Right atrium auricular region (tissue), 2 donors: ENCODE measurements around the gene PHLDA2. TPM values are rescaled to one million over a fixed set of nuclear protein-coding genes. Genes with fewer than 3 reads are reported as not detected.

Experiments used
- DNase-seq: peaks from one replicate; pipeline ENCODE4 v3.0.0-alpha.2; 2019; ENCODE audit warnings: low spot score
- H3K27ac ChIP-seq, 2 donors: fragments of 200-600 bp; sonication (generic); 1 replicate in 1 of 2; 2 replicates in 1 of 2; pipeline ENCODE4 v1.5.1; 2016 to 2019
- H3K27me3 ChIP-seq, 2 donors: fragments of 200-600 bp; sonication (generic); one replicate each; pipeline versions ENCODE4 v1.5.1 to v1.6.0; 2017 to 2019
- H3K36me3 ChIP-seq: fragments of 200-600 bp; sonication (generic); one replicate; pipeline ENCODE4 v1.5.1; 2016
- H3K4me1 ChIP-seq, 2 donors: fragments of 200-600 bp; sonication (generic); one replicate each; pipeline versions ENCODE4 v1.5.1 to v1.6.0; 2017 to 2019
- H3K4me3 ChIP-seq, 2 donors: fragments of 200-600 bp; sonication (generic); 1 replicate in 1 of 2; 2 replicates in 1 of 2; pipeline ENCODE4 v1.5.1; 2017 to 2019; ENCODE audit warnings: mild to moderate bottlenecking in 1 of 2, moderate library complexity in 1 of 2
- H3K9me3 ChIP-seq, 2 donors: fragments of 200-600 bp; sonication (generic); one replicate each; pipeline ENCODE4 v1.5.1; 2019
- CTCF ChIP-seq, 2 donors: fragments of 200-600 bp; sonication (generic); IDR thresholded peaks; one replicate each; pipeline ENCODE4 v1.5.1; 2019; ENCODE audit warnings: antibody characterized with exemption in 2 of 2
- total RNA-seq, 2 donors: library from RNA; depleted of rRNA; stranded (reverse); fragments of >200 nt; gene quantifications; one replicate each; pipeline ENCODE4 v1.1.0, GENCODE V29; 2016

PHLDA2 gene
- total RNA-seq, 2 donors from 2014 or later: 1.8 to 2.6 TPM

DNA sequence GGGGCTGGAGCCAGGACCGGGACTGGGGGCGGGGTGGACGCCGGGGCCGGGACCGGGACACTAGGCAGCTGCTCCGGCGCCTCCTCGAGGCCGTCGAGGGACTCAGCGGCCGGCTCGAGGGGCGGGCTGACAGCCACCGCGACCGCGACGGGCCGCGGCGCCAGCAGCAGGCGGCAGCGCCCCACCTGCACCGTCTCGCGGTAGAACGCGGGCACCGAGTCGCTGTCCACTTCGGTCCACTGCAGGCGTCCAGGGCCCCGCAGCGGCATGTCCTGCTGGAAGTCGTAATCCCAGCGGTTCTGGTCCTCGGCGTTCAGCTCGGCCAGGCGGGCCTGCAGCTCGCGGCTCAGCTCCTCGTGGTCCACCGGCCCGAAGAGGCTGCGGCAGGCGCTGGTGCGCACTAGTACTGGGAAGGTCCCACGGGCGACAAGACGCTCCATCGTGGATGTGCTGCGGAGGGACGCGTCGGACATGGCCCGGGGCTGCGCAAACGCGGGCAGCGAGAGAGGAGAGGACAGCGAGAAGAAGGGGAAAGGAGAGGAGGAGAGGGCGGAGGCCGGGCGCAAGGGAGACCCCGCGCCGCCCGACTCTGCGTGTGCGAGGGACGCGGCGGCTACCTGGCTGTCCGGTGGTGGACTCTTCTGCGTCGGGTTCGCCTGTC lies 44.1 kb downstream of the PHLDA2 start:
- DNase-seq: no peak
- Histone ChIP-seq H3K9me3 (no peaks in the 10 kb centered on the region), H3K27ac (peak overlapping the region; percentile 80 to 87), H3K27me3 (no peaks in the 10 kb centered on the region), H3K4me3 (peak overlapping the region; percentile 84 to 86), H3K36me3 (no peaks in the 10 kb centered on the region), H3K4me1 (peaks cover 0 to 34% of the 10 kb centered on the region in 2 donors)
- peak in 1 of 2 donors; percentile 60 for TF ChIP-seq CTCF (IDR thresholded peaks at IDR 0.05)

GRCh38 chr11:2883979-2884815 lies 45.0 kb downstream of the PHLDA2 start:
- DNase-seq: no peak
- Histone ChIP-seq H3K4me3 (peak overlapping the region; percentile 84 to 86), H3K4me1 (peaks cover 0 to 34% of the 10 kb centered on the region in 2 donors), H3K36me3 (peaks cover 4% of the 10 kb centered on the region), H3K27me3 (no peaks in the 10 kb centered on the region), H3K9me3 (no peaks in the 10 kb centered on the region), H3K27ac (peak overlapping the region; percentile 85 to 87)
- no peak for TF ChIP-seq CTCF (IDR thresholded peaks at IDR 0.05)

- no peaks in the 10 kb centered on the region for H3K9me3 ChIP-seq
- H3K36me3 ChIP-seq: peaks cover 4% of the 10 kb centered on the region
- peak overlapping the region; percentile 85 to 87 for H3K27ac ChIP-seq
- TF ChIP-seq CTCF (IDR thresholded peaks at IDR 0.05): no peak
- DNase-seq: no peak
- peak overlapping the region; percentile 84 to 86 for H3K4me3 ChIP-seq
- H3K4me1 ChIP-seq: peaks cover 0 to 34% of the 10 kb centered on the region in 2 donors
- H3K27me3 ChIP-seq: no peaks in the 10 kb centered on the region
Observed at GRCh38 chr11:2883640-2883978, 45.6 kb downstream of the PHLDA2 start.

- peaks cover 4% of the 10 kb centered on the region for H3K36me3 ChIP-seq
- peaks cover 0 to 24% of the 10 kb centered on the region in 2 donors for H3K4me1 ChIP-seq
- H3K27ac ChIP-seq: no peak overlapping the region
- peak overlapping the region in 1 of 2 donors; percentile 86 for H3K4me3 ChIP-seq
- no peaks in the 10 kb centered on the region for H3K27me3 ChIP-seq
- no peaks in the 10 kb centered on the region for H3K9me3 ChIP-seq
- no peak for TF ChIP-seq CTCF (IDR thresholded peaks at IDR 0.05)
- DNase-seq: no peak
Observed at GRCh38 chr11:2882396-2883110, 46.7 kb downstream of the PHLDA2 start.

- no peak overlapping the region for H3K4me3 ChIP-seq
Observed at GRCh38 chr11:2881981-2882375, 47.2 kb downstream of the PHLDA2 start.

More at GRCh38 chr11:2881981-2882375, 47.2 kb downstream of the PHLDA2 start:
- Histone ChIP-seq H3K4me1 (peaks cover 0 to 24% of the 10 kb centered on the region in 2 donors), H3K36me3 (peaks cover 4% of the 10 kb centered on the region), H3K27me3 (no peaks in the 10 kb centered on the region), H3K9me3 (no peaks in the 10 kb centered on the region), H3K27ac (no peak overlapping the region)
- TF ChIP-seq CTCF (IDR thresholded peaks at IDR 0.05): no peak
- no peak for DNase-seq
